HCEC 1CT (cell line): ENCODE measurements around the gene COL8A2.

Source experiments
- DNase-seq: peaks from one replicate; pipeline ENCODE4 v3.0.0-alpha.2; 2017

COL8A2 gene

DNA sequence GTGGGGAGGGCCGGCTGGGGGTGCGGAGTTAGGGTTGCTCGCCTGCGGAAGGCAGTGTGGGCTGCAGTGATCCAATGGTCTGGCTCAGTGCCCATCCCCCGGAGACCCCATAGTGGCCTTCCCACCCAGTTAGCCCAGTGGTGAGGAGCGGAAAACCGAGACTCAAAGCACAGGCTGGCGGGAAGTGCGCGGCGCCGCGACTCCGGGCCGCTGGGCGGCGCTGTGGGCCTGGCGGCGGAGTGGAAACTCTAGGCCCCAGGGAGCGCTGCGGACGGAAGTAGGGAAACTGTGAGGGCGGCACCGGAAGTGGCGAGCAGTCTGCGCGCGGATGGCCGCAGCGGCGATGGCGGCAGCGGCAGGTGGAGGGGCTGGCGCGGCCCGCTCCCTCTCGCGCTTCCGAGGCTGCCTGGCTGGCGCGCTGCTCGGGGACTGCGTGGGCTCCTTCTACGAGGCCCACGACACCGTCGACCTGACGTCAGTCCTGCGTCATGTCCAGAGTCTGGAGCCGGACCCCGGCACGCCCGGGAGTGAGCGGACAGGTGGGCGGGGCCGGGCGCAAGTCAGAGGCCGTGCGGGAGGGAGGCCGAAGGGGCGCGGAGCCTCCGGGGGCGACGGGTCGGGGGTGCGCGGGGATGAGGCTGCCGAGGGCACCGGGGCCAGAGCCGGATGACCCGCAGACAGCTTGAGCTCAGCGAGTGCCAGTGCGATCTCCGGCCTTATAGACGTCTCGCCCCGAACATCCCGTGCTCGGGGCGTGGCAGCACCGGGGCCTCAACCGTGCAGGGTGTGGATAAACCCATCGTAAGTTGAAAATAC lies 36.2 kb downstream of the COL8A2 start, which contains the start of gene ADPRS:
TSS of gene ADPRS (plus strand) at position 316 of the 816 bp plus-strand sequence. CDS start at position 329, 13 bp downstream.
- peak; percentile 93 for DNase-seq

DNA sequence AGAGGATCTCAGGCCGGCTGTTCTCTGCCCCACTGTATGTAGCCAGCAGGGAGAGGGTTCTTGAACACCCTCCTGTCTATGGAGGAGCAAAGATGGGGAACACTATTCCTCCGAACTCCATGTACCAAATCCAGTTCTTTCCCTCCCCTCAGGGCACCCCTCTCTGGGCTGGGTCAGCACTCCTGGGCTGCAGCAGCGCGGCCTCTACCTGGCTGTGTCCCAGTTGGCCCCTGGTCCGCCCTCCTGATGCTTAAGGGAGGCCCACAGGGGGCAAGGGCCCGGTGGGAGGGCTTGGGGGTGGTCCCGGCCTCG lies 36.8 kb downstream of the COL8A2 start:
- DNase-seq: no peak

DNA sequence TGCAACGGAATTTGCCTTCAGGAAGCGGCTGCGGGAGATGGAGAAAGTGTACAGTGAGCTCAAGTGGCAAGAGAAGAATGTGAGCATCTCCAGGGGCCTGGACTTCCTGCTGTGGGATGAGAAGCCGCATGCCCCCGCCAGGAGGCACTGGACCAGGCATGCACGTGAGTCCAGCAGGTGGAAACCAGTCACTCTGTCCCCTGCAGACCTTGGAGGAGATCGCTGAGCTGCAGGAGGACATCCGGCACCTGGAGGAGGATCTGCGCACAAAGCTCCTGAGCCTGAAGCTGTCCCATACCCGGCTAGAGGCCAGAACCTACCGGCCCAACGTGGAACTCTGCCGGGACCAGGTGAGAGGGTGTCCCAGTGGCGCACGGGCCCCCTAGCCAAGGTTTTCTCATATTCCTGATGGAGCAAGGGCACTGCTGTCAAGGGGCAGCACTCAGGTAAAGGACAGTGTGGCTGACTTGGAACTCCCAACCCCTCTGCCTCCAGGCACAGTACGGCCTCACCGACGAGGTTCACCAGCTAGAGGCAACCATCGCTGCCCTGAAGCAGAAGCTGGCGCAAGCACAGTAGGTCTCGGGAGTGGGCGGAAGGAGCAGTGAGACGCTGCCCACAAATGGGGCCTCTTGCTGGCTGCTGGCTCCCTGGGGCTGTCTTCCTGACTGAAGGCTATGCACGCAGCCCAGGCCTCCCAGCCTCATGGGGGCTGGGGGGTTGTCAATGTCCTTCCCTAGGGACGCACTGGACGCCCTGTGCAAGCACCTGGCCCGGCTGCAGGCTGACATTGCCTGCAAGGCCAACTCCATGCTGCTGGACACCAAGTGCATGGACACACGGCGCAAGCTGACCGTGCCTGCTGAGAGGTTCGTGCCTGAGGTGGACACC lies 37.5 kb downstream of the COL8A2 start:
- DNase-seq: no peak

DNA sequence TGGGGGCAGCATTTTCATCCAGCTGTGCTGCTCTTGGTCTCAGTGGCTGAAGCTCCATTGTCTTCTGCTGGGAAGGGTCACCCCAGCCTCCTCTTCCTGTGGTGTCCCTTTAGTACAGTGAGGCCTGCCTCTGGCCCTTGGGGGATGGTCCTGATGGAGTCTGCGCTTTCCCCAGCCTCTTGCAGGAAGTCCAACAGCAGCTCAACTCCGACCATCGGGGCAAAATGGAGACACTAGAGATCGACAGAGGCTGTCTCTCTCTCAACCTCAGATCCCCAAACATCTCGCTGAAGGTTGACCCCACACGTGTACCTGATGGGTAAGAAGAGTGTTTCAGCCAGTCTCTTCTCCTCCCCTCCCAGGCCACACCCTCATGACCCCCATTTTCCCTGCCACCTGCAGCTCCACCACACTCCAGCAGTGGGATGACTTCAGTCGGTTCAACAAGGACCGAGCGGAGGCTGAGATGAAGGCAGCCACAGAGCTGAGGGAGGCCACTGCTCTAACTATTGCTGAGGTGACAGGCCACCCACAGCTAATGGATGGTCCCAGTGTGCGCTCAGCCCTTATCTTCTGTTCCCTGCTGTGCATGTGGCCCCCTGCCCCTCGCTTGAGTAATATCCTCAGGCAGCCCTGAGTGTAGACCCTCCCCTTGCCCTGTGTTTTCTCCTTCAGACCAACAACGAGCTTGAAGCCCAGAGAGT lies 38.3 kb downstream of the COL8A2 start:
- DNase-seq: no peak

DNA sequence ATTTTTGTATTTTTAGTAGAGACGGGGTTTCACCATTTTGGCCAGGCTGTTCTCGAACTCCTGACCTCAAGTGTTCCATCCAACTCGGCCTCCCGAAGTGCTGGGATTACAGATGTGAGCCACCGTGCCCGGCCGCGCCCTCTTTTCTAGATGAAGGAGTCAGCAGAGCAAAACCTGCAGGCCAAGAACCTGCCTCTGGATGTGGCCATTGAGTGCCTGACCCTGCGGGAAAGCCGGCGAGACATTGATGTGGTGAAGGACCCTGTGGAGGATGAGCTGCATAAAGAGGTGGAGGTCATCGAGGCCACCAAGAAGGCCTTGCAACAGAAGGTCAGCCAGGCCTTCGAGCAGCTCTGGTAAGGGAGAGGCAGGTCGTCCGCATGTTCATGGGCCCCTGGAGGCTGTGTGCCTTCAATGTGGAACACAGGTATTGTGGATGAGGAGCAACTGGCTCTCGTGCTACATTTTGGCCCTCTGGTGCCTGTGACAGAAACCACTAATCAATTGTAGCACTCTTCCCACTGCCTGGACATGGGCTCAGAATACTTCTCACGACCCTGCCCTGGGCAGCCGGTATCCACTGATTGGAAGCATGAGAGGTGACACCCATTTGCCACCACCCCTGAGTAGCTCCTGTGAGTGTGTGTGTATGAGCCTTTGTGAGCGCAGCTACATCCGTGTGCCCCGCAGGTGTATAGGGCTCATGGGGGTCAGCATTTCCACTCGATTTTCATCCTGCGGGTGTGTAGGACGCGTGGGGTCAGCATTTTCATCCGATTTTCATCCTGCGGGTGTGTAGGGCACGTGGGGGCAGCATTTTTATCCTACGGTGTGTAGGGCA lies 39.1 kb downstream of the COL8A2 start:
- DNase-seq: no peak

DNA sequence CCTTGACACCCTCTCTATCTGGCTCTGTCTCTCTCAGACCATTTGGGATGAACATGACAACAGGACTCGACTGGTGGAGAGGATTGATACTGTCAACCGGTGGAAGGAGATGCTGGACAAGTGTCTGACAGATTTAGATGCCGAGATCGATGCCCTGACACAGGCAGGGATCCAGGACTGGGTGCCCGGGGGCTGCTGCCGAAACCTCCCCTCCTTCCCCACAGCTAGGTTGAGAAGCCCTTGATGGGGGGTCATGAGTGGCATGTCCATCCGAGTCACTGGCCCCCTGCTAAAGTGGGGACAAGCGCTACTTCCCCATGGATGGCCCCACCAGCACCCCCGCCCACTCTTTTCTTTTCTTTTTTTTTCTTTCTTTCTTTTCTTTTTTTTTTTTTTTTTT lies 39.9 kb downstream of the COL8A2 start:
- DNase-seq: no peak

DNA sequence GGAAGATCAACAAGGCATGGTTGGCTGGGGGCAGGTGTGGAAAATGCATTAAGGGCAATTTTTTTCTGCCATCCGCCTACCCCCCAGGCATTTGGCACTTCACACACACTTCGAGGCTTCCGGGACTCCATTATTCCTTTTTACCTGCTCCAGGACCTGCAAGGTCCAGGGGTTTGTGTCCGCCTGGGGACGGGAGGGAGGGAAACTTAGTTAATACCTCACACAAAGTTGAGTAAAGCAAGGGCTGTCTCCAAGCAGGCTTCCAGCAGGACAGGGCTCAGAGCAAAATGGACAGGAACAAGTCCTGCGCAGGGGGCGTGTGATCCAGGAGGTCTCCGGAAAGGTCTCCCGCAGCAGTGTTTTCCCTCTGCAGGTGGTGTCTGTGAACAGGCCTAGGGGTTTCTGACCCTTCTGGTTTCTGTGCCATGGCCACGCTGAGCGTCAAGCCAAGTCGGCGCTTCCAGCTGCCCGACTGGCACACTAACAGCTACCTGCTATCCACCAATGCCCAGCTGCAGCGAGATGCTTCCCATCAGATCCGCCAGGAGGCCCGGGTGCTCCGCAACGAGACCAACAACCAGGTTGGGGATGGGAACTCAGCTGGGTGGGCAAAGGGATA lies 40.4 kb downstream of the COL8A2 start:
- DNase-seq: no peak

DNA sequence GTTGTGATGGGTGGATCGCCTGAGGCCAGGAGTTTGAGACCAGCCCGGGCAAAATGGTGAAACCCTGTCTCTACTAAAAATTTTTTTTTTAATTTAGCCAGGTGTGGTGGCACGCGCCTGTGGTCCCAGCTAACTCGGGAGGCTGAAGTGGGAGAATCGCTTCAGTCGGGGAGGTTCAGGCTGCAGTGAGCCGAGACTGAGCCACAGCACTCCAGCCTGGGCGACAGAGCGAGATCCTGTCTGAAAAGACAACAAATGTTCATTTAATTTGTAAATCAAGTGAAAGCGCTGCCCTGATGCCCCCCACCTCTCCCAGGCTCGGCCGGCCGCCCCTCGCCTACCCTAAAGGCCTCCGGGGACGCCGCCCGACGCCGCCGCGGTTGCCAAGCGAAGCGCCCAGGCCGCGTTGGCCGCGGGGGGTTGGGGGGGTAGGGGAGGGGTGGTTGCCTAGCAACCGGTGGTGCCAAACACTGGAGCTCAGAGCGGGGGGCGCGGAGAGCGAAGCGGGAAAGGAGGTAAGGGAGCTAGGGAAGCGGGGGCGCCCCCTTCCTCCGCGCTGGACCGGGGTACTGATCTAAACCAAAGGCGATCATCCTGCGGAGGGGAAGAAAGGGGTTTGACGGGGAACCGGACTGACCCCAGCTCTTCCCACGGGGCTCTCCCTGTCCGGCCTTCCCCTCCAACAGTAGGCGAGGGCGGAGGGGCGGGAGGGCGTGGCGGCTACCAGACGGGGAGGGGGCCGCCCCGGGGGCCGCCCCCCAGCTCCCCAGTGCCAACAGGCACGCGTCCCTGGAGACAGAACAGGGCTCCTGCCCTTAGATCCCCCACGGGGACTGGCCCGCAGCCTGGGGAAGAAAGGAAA lies 41.2 kb downstream of the COL8A2 start, which contains the start of gene TEKT2:
TSS of gene TEKT2 (plus strand) at position 460 of the 862 bp plus-strand sequence. CDS start 828 bp downstream, outside the sequence.
- DNase-seq: no peak

DNA sequence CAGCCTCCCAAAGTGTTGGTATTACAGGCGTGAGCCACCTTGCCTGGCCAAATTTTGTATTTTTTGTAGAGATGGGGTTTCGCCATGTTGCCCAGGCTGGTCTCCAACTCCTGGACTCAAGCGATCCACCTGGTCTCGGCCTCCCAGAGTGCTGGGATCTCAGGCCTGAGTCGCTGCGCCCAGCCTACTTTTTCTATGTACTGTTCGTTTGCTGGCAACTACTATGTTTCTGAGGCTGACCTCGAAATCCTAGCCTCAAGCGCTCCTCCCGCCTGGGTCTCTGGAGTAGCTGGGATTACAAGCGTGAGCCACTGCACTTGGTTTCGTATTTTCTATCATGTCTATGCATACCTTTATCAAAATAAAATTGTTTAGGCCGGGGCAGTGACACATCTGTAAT lies 41.8 kb downstream of the COL8A2 start:
- DNase-seq: no peak

DNA sequence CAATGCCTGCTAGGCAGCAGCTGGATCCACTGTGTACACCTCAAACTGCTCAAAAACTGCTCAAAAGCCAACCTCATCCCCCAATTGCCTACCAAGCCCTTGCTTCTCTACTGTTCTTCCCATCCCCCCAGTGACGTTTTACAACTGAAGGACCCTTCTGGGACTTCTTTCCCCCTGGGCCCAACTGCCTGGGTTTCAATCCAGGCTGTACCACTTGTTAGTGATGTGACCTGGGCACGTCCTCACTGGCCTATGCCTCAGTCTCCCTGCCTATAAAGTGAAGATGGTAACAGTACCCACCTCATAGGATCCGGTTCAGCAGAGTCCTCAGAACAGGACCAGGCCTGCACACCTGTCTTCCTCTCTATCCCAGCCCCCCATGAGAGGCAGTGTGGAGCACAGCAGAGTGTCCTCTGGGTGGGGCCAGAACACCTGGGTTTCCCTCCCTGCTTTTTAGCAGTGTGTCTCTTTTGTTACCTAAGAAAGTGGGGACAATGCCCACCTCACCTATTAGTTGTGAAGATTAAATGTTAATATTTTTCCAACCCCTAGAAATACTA lies 43.0 kb downstream of the COL8A2 start:
- no peak for DNase-seq

DNA sequence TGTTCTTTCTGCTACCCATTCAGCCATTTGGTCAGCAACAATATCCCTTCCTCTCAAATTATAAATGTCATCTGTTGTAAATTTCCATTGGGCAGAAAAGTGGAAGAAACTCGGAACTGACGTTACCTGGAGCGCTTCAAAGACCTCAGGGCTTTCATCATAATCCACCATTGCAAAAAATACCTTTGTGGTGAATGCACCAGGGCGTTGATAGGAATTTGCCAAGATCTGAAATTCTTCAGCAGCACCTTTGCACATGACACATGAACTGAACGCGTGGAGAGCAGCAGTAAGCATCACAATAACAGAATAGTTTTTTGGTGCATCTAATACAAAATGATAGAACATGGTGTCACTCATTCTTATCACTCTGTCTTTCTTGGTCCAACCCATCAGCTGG lies 44.2 kb downstream of the COL8A2 start:
- no peak for DNase-seq

DNA sequence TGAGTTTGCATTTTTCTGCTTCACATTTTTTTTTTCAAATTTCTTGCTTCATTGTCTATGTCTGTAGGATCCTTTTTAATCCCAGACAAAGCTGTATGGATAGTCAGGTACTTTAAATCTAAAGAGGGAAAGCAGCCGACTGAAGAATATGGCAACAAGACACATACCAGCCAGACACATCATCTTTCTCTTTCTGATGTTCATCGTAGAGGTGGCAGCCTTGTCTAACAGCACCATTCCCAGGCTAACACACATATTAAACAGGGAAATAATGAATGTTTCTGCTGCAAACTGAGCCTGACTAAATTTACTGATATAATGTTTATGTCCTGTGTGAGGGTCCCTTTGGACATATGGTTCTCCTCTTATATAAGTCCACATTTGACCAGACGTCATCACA lies 44.8 kb downstream of the COL8A2 start:
- DNase-seq: no peak

DNA sequence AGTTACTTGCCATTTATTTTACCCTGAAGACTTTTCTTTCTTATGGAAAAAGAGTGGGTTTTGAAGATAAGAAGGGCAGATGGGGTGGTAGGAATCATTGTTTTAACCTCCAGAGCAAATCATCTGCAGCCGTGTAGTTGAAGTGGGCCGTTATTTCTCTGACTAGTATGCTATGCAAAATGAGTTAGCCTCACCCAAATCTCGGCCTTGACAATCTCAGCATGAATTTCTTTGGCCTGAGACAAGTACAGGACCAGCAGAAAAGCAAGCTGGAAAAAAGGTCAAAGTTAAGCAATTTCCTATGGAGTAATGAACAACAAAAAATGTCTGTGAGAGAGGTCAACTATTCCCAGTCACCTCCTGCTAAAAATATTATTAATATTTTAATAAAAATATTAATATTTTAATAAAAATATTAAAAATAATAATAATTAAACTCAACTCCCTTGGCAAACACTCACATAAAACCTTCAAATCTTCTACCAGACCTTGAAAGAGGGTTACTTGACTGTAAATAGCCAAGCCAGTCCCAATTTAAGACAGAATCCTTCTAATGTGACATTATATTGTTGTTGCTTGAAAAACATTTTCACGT lies 47.9 kb downstream of the COL8A2 start:
- no peak for DNase-seq

DNA sequence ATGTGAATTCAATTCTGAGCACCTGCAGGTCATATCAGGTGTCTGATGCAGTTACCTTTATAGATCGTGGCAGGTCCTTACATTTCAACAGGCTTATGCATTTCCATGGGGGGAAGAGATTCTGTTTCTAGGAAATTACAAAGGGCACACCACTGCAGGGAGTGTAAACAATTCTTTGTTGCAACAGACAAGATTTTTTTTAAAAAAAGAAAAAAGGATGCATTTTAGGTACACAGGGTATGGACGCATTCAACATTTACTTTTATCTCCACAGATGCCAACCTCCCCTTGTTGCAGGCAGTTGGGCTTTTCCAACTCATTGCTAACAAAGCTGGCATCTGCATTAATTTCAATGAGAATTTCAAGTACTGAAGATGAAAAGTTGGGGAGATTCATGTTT lies 54.7 kb downstream of the COL8A2 start:
- DNase-seq: no peak

DNA sequence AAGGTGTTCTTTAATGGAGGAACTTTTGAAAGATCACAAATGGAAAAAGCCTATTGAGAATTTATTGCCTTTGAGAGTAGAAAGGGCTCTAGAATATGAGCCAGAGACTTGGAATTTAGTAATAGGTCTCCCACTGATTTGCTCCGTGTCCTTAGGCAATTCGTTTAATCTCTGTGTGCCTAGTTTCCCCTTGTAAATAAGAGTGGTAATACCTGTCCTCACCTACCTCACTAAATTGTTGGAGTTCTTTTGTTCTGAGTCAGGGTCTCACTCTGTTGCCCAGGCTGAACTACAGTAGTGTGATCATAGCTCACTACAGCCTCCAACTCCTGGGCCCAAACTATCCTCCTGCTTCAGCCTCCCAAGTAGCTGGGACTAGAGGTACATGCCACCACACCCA lies 56.2 kb downstream of the COL8A2 start:
- DNase-seq: no peak

DNA sequence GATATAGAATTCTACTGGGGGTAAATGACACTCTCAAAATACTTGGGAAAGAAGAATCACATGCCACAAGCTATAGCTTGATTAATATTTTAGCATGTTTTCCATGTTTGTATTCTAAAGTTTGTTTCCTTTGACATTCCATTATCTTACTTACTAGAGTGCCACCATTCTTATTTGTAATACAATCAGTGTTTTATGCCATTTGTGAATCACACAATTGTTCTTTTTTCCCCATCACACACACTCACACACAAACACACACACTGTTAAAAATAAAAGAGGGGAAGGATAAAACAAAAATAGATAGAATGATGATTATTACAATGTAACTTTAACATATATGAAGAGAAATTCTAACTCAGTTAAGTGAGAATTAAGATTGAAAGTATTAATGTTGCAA lies 57.2 kb downstream of the COL8A2 start:
- DNase-seq: no peak

DNA sequence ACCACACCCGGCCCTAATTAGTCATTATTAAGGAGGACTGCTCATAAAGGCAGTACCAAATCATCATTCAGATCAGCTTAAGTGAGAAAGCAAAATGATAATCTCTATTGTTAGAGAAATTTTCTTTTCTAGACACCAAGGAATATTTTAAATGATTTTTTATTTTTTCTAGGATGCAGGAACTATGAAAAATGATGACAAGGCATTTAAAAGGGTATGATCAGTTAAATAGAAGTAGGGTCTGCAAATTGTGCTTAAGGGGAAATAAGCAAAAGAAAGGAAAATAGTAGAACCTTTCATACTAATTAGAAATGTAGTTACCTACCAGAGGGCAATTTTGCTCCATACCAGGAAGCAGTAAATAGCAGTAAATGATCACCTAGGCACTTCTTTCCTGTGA lies 62.7 kb downstream of the COL8A2 start:
- no peak for DNase-seq

DNA sequence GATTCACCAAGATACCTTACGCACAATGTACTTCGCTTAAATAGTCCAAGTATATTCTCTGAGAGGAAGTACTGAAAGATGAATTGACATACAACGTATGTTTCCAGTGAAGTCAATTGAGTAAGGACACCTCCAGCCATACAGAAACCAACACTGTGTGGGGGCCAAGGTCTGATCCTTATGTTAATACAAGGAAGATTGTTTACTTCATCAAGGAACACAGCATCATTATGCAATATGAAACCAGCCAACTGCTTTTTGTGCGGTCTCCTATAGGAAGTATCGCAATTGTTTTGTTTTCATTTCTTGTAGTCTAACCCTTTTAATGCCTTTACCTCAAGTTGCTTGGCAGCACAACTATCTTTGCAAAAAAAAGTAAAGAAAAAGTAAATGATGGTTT lies 69.3 kb downstream of the COL8A2 start:
- DNase-seq: no peak

DNA sequence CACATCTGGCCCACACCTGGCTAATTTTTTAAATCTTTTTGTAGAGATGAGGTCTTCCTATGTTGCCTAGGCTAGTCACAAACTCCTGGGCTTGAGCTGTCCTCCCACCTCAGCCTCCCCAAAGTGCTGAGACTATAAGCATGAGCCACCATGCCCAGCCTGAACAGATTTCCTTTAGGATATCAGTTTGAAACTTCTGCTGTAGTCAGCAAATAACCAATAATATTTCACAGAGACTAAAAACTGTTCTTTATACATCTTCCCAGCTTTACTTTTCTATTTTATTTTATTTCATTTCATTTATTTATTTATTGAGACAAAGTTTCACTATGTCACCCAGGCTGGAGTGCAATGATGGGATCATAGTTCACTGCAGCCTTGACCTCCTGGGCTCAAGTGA lies 71.0 kb downstream of the COL8A2 start:
- no peak for DNase-seq

DNA sequence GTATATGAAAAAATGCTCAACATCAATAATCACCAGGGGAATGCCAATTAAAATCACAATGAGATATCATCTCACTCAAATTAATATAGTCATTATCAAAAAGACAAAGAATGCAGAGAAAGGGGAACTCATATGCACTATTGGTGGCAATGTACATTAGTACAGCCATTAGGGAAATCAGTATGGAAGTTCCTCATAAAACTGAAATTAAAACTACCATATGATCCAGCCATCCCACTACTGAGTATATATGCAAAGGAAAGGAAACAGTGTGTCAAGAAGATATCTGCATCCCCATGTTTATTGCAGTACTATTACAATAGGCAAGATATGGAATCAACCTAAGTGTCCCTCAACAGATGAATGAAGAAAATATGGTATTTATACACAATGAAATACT lies 73.2 kb downstream of the COL8A2 start:
- no peak for DNase-seq
